IMR-90 (cell line): ENCODE measurements around the gene CFAP90.

ENCODE experiments used
- BHLHE40 ChIP-seq: fragments of 150-350 bp; IDR thresholded peaks from 2 replicates; pipeline ENCODE4 v1.6.1; 2016; ENCODE audit warnings: mild to moderate bottlenecking, low read depth, low read length
- CEBPB ChIP-seq: IDR thresholded peaks from 2 replicates; pipeline ENCODE4 v1.6.1; 2012; ENCODE audit warnings: low read depth, low read length, improper control_type of control experiment
- CHD1 ChIP-seq: IDR thresholded peaks from 2 replicates; pipeline ENCODE4 v1.6.1; 2012; ENCODE audit warnings: low read depth, low read length, improper control_type of control experiment
- CTCF ChIP-seq: conservative IDR thresholded peaks from 2 replicates; pipeline ENCODE4 v1.5.1; 2012; ENCODE audit warnings: mild to moderate bottlenecking, low read depth, low read length, improper control_type of control experiment
- ELK1 ChIP-seq: fragments of 150-350 bp; IDR thresholded peaks from 2 replicates; pipeline ENCODE4 v1.6.1; 2016; ENCODE audit warnings: low read depth, mild to moderate bottlenecking, low read length, moderate library complexity, borderline replicate concordance
- FOS ChIP-seq: fragments of 150-350 bp; IDR thresholded peaks from 2 replicates; pipeline ENCODE4 v1.6.1; 2016; ENCODE audit warnings: low read depth, low read length
- POLR2A ChIP-seq: IDR thresholded peaks from 2 replicates; pipeline ENCODE4 v1.6.1; 2012; ENCODE audit warnings: mild to moderate bottlenecking, low read depth, low read length
- RAD21 ChIP-seq: IDR thresholded peaks from 2 replicates; pipeline ENCODE4 v1.6.1; 2012; ENCODE audit warnings: low read length, improper control_type of control experiment
- RCOR1 ChIP-seq: IDR thresholded peaks from 2 replicates; pipeline ENCODE4 v1.6.1; 2012; ENCODE audit warnings: mild to moderate bottlenecking, low read length, improper control_type of control experiment; ENCODE audit not compliant: insufficient replicate concordance
- RFX5 ChIP-seq: IDR thresholded peaks from 2 replicates; pipeline ENCODE4 v1.8.0; 2012; ENCODE audit warnings: low read depth, mild to moderate bottlenecking, low read length, moderate library complexity
- SMC3 ChIP-seq: fragments of 150-350 bp; IDR thresholded peaks from 2 replicates; pipeline ENCODE4 v1.6.1; 2016; ENCODE audit warnings: low read depth, mild to moderate bottlenecking, antibody characterized with exemption, low read length, moderate library complexity
- TF ChIP-seq, protein P1 (sequence below): fragments of 150-350 bp; IDR thresholded peaks from 2 replicates; pipeline ENCODE4 v1.6.1; 2017; ENCODE audit warnings: mild to moderate bottlenecking, antibody characterized with exemption, low read length, low read depth

- TF ChIP-seq CTCF (no peak), RFX5 (no peak), RAD21 (no peak), RCOR1 (no peak), BHLHE40 (no peak), SMC3 (no peak), CHD1 (no peak), POLR2A (no peak), CEBPB (no peak), ELK1 (no peak), FOS (no peak)
- TF ChIP-seq, protein P1, sequence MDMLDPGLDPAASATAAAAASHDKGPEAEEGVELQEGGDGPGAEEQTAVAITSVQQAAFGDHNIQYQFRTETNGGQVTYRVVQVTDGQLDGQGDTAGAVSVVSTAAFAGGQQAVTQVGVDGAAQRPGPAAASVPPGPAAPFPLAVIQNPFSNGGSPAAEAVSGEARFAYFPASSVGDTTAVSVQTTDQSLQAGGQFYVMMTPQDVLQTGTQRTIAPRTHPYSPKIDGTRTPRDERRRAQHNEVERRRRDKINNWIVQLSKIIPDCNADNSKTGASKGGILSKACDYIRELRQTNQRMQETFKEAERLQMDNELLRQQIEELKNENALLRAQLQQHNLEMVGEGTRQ, result no peak
These were observed 2.6 kb downstream of the CFAP90 start for GRCh38 chr5:7848296-7848695.
